BJ (cell line): ENCODE data around the gene GNB1. TPM values are rescaled to one million over a fixed set of nuclear protein-coding genes. Genes with fewer than 3 reads are reported as not detected.

Source experiments
- CTCF ChIA-PET: fragments of 350-600 bp; formaldehyde crosslinking; extraction: SDS; loops from one replicate; lab custom pipeline; 2021; ENCODE audit warnings: antibody characterized with exemption, inconsistent platforms; lab: Yijun Ruan, JAX
- POLR2A ChIA-PET: fragments of 300-600 bp; sonication (Branson Sonifier 250); formaldehyde crosslinking; extraction: SDS; loops from one replicate; lab custom pipeline; 2021; ENCODE audit warnings: antibody characterized with exemption; lab: Charles Lee
- DNase-seq: peaks from one replicate; pipeline ENCODE4 v3.0.0-alpha.2; 2011; ENCODE audit warnings: low read depth
- H3K27me3 ChIP-seq: 2 replicates; pipeline ENCODE4 v1.6.0; 2011; ENCODE audit warnings: low read length; ENCODE audit not compliant: control insufficient read depth, insufficient read depth
- H3K36me3 ChIP-seq: 2 replicates; pipeline ENCODE4 v1.5.1; 2011; ENCODE audit warnings: low read length; ENCODE audit not compliant: control insufficient read depth, insufficient read depth
- H3K4me3 ChIP-seq: 2 replicates; pipeline ENCODE4 v1.5.1; 2011; ENCODE audit warnings: low read depth, mild to moderate bottlenecking, control low read depth, low read length
- polyA plus RNA-seq: library from polyadenylated mRNA; depleted of rRNA; stranded (reverse); fragments of >200 nt; gene quantifications from 2 replicates; pipeline ENCODE4 v1.2.3, GENCODE V29; 2011
- TF ChIP-seq, protein P1 (sequence below): IDR thresholded peaks from 2 replicates; pipeline ENCODE4 v1.5.1; 2011; ENCODE audit warnings: low read depth, mild to moderate bottlenecking, control low read depth, inconsistent platforms, low read length, moderate library complexity; ENCODE audit not compliant: insufficient read depth

GNB1 gene
- polyA plus RNA-seq, 1 experiment: 566 TPM

DNA sequence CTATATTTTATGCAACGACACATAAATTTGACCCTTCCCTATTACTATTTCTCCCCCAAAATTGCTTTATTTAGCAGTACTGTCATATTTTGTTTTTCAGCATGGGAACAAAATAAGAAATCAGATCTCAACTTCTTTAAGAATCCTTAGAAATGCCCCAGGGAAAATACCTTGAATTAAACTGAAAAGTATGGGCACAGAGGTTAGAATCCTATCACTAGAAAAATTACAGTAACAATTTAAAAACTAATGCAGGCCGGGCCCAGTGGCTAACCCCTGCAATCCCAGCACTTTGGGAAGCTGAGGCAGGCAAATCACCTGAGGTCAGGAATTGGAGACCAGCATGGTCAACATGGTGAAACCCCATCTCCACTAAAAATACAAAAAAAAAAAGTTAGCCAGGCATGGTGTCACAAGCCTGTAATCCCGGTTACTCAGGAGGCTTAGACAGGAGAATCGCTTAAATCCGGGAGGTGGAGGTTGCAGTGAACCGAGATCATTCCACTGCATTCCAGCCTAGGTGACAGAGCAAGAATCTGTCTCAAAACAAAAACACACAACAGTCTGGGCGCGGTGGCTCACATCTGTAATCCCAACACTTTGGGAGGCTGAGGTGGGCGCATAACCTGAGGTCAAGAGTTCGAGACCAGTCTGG is 51.4 kb downstream of the GNB1 start:
- Histone ChIP-seq H3K36me3 (peaks cover 1% of the 10 kb centered on the region), H3K4me3 (no peak overlapping the region), H3K27me3 (no peaks in the 10 kb centered on the region)
- ChIA-PET CTCF (interaction anchor here (0.7 to 1.3 kb wide), 4 partner anchors 8 to 13 kb away, joined by 3 to 4 read pairs (median 3); no protein-coding TSS in a partner anchor), POLR2A (no interaction called here)
- TF ChIP-seq, protein P1, sequence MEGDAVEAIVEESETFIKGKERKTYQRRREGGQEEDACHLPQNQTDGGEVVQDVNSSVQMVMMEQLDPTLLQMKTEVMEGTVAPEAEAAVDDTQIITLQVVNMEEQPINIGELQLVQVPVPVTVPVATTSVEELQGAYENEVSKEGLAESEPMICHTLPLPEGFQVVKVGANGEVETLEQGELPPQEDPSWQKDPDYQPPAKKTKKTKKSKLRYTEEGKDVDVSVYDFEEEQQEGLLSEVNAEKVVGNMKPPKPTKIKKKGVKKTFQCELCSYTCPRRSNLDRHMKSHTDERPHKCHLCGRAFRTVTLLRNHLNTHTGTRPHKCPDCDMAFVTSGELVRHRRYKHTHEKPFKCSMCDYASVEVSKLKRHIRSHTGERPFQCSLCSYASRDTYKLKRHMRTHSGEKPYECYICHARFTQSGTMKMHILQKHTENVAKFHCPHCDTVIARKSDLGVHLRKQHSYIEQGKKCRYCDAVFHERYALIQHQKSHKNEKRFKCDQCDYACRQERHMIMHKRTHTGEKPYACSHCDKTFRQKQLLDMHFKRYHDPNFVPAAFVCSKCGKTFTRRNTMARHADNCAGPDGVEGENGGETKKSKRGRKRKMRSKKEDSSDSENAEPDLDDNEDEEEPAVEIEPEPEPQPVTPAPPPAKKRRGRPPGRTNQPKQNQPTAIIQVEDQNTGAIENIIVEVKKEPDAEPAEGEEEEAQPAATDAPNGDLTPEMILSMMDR: no peak
- no peak for DNase-seq

GRCh38 chr1:1836119-1836518 is 54.8 kb downstream of the GNB1 start:
- Histone ChIP-seq H3K4me3 (no peak overlapping the region), H3K27me3 (no peaks in the 10 kb centered on the region), H3K36me3 (peaks cover 1% of the 10 kb centered on the region)
- POLR2A ChIA-PET: no interaction called here
- CTCF ChIA-PET: no interaction called here
- TF ChIP-seq, protein P1: no peak
- no peak for DNase-seq

DNA sequence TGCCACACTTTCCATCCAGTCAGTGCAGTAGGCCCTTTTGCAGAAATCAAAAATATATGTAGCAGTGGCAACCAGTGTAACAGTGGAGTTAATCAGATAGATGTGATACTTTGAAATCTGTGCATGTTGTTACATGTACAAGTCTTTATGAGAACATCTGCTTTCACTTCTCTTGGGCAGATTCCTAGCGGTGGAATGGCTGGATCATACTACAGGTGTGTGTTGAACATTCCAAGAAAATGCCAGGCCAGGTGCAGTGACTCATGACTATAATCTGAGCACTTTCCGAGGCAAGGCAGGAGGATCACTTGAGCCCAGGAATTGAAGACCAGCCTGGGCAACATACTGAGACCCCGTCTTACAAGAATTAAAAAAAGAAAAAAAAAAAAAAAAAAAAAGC is 55.3 kb downstream of the GNB1 start:
- CTCF ChIA-PET: no interaction called here
- no peak for DNase-seq
- POLR2A ChIA-PET: no interaction called here
- no peaks in the 10 kb centered on the region for H3K27me3 ChIP-seq
- H3K36me3 ChIP-seq: peaks cover 2% of the 10 kb centered on the region
- no peak overlapping the region for H3K4me3 ChIP-seq
- TF ChIP-seq, protein P1: no peak

- CTCF ChIA-PET: no interaction called here
- Histone ChIP-seq H3K36me3 (peaks cover 5% of the 10 kb centered on the region), H3K27me3 (no peaks in the 10 kb centered on the region), H3K4me3 (no peak overlapping the region)
- POLR2A ChIA-PET: interaction anchor here (0.6 kb wide), 1 partner anchor 78 kb away, joined by 3 read pairs; no protein-coding TSS in a partner anchor
- TF ChIP-seq, protein P1: no peak
- no peak for DNase-seq
These were observed 57.0 kb downstream of the GNB1 start for GRCh38 chr1:1833916-1834325.

DNA sequence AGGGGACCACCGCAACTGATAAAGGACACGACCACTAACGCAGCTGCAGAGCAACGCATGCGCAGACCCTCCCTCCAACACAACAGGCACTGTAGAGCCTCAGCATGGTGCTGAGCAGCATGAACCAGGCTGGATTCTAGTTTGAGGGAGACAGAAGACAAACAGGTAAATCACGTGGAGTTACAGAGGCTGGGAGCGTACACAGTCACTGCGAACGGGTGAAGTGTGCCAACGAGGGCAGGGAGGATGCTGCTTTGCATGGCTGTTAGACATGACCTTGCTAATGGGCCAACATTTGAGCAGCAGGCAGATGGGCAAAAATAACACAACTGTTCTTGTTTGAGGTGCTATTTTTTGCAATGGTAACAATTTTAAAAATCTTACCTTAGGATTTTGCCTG is 57.4 kb downstream of the GNB1 start:
- ChIA-PET POLR2A (interaction anchor here (0.6 kb wide), 1 partner anchor 78 kb away, joined by 3 read pairs; no protein-coding TSS in a partner anchor), CTCF (no interaction called here)
- peaks cover 5% of the 10 kb centered on the region for H3K36me3 ChIP-seq
- H3K27me3 ChIP-seq: no peaks in the 10 kb centered on the region
- no peak for DNase-seq
- TF ChIP-seq, protein P1: no peak
- no peak overlapping the region for H3K4me3 ChIP-seq
